Measurements from ENCODE around the gene ZSWIM1. TPM values are rescaled to one million over a fixed set of nuclear protein-coding genes. Genes with fewer than 3 reads are reported as not detected.

ZSWIM1 gene
- total RNA-seq, 1 donor from 2014 or later: 13.3 TPM

GRCh38 chr20:45904583-45905504 is 23.8 kb downstream of the ZSWIM1 start:
- no peak for TF ChIP-seq CTCF (IDR thresholded peaks at IDR 0.05)
- DNase-seq (ENCODE audit: extremely low spot score, unreplicated experiment): no peak
- Mint-ChIP-seq H3K27me3 (ENCODE audit: unreplicated experiment) (no peaks in the 10 kb centered on the region), H3K27ac (ENCODE audit: unreplicated experiment) (no peak overlapping the region), H3K4me3 (ENCODE audit: unreplicated experiment) (no peak overlapping the region), H3K36me3 (ENCODE audit: unreplicated experiment) (peaks cover 21% of the 10 kb centered on the region), H3K4me1 (ENCODE audit: unreplicated experiment) (peaks cover 3% of the 10 kb centered on the region), H3K9me3 (ENCODE audit: unreplicated experiment) (no peaks in the 10 kb centered on the region)

- H3K36me3 Mint-ChIP-seq (ENCODE audit: unreplicated experiment): peaks cover 22% of the 10 kb centered on the region
- H3K27me3 Mint-ChIP-seq (ENCODE audit: unreplicated experiment): no peaks in the 10 kb centered on the region
- H3K4me1 Mint-ChIP-seq (ENCODE audit: unreplicated experiment): peaks cover 7% of the 10 kb centered on the region
- no peak overlapping the region for H3K4me3 Mint-ChIP-seq (ENCODE audit: unreplicated experiment)
- no peak for DNase-seq (ENCODE audit: extremely low spot score, unreplicated experiment)
- no peaks in the 10 kb centered on the region for H3K9me3 Mint-ChIP-seq (ENCODE audit: unreplicated experiment)
- no peak overlapping the region for H3K27ac Mint-ChIP-seq (ENCODE audit: unreplicated experiment)
- TF ChIP-seq CTCF (IDR thresholded peaks at IDR 0.05): no peak
Observed at GRCh38 chr20:45905505-45906079, 24.6 kb downstream of the ZSWIM1 start.

- Mint-ChIP-seq H3K27me3 (ENCODE audit: unreplicated experiment) (no peaks in the 10 kb centered on the region), H3K4me3 (ENCODE audit: unreplicated experiment) (no peak overlapping the region)
- no peak for TF ChIP-seq CTCF (IDR thresholded peaks at IDR 0.05)
Observed at GRCh38 chr20:45907219-45907948, 26.4 kb downstream of the ZSWIM1 start.

GRCh38 chr20:45908084-45908483 is 27.1 kb downstream of the ZSWIM1 start:
- Mint-ChIP-seq H3K36me3 (ENCODE audit: unreplicated experiment) (peaks cover 23% of the 10 kb centered on the region), H3K27ac (ENCODE audit: unreplicated experiment) (no peak overlapping the region), H3K27me3 (ENCODE audit: unreplicated experiment) (no peaks in the 10 kb centered on the region), H3K9me3 (ENCODE audit: unreplicated experiment) (no peaks in the 10 kb centered on the region), H3K4me1 (ENCODE audit: unreplicated experiment) (peaks cover 22% of the 10 kb centered on the region), H3K4me3 (ENCODE audit: unreplicated experiment) (no peak overlapping the region)
- no peak for TF ChIP-seq CTCF (IDR thresholded peaks at IDR 0.05)
- DNase-seq (ENCODE audit: extremely low spot score, unreplicated experiment): no peak

More at GRCh38 chr20:45907219-45907948, 26.4 kb downstream of the ZSWIM1 start:
- no peak for DNase-seq (ENCODE audit: extremely low spot score, unreplicated experiment)
- H3K27ac Mint-ChIP-seq (ENCODE audit: unreplicated experiment): no peak overlapping the region
- H3K4me1 Mint-ChIP-seq (ENCODE audit: unreplicated experiment): peaks cover 20% of the 10 kb centered on the region
- peaks cover 23% of the 10 kb centered on the region for H3K36me3 Mint-ChIP-seq (ENCODE audit: unreplicated experiment)
- H3K9me3 Mint-ChIP-seq (ENCODE audit: unreplicated experiment): no peaks in the 10 kb centered on the region
